Measurements from ENCODE around the gene YWHAG. TPM values are rescaled to one million over a fixed set of nuclear protein-coding genes. Genes with fewer than 3 reads are reported as not detected.

The YWHAG gene
- total RNA-seq, 1 donor from 2014 or later = 351 TPM

DNA sequence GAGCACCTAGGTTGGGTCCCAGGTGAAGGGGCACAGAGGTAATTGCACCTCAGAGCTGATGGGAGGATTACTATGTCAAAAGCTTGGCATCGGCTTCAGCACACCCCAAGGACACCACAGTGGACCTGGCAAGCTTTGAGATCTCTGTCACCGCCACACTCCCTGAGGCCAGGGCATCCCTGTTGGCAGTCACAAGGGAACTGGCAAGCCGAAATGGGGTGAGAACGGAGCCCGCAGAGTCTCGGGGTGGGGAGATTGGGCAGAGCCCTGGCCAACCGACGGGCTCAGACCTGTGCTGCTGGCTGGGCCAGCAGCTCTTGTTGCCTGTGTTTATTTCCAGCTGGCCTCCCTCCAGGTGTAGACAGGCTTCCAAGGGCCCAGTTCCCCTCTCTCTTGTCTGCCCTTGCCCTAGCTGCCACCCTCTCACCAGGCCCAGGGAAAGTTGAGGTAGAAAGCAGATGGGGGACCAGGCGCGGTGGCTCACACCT, 53.9 kb downstream of the YWHAG start:
- Histone ChIP-seq H4K20me1 (ENCODE audit: insufficient read depth, low read length) (peaks cover 20% of the 10 kb centered on the region), H3K4me1 (ENCODE audit: insufficient read depth, low read length) (peaks cover 19% of the 10 kb centered on the region), H3K4me2 (ENCODE audit: low read length) (peak overlapping the region; percentile 94), H3K9ac (ENCODE audit: low read length) (peak overlapping the region; percentile 94), H3K4me3 (ENCODE audit: insufficient read depth, low read depth, low read length) (no peak overlapping the region), H3K9me3 (ENCODE audit: insufficient read depth, low read depth, low read length) (no peaks in the 10 kb centered on the region), H3K27ac (ENCODE audit: low read depth, low read length) (no peak overlapping the region), H3K36me3 (ENCODE audit: insufficient read depth, low read length) (peaks cover 8% of the 10 kb centered on the region), H2AFZ (ENCODE audit: low read depth, low read length) (no peak overlapping the region), H3K79me2 (ENCODE audit: insufficient read depth, low read length) (peaks cover 18% of the 10 kb centered on the region), H3K27me3 (ENCODE audit: insufficient read depth, low read length) (no peaks in the 10 kb centered on the region)
- H3K4me1 Mint-ChIP-seq (ENCODE audit: low read depth, unreplicated experiment) = peaks cover 26% of the 10 kb centered on the region
- DNase-seq (ENCODE audit: low read depth) (no peak), FAIRE-seq (no peak)
- no peak for TF ChIP-seq EZH2 (IDR thresholded peaks at IDR 0.05; ENCODE audit: insufficient read depth, low read length)
- TF ChIP-seq, protein P1, sequence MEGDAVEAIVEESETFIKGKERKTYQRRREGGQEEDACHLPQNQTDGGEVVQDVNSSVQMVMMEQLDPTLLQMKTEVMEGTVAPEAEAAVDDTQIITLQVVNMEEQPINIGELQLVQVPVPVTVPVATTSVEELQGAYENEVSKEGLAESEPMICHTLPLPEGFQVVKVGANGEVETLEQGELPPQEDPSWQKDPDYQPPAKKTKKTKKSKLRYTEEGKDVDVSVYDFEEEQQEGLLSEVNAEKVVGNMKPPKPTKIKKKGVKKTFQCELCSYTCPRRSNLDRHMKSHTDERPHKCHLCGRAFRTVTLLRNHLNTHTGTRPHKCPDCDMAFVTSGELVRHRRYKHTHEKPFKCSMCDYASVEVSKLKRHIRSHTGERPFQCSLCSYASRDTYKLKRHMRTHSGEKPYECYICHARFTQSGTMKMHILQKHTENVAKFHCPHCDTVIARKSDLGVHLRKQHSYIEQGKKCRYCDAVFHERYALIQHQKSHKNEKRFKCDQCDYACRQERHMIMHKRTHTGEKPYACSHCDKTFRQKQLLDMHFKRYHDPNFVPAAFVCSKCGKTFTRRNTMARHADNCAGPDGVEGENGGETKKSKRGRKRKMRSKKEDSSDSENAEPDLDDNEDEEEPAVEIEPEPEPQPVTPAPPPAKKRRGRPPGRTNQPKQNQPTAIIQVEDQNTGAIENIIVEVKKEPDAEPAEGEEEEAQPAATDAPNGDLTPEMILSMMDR (IDR thresholded peaks at IDR 0.05; ENCODE audit: insufficient read depth, low read depth, low read length) = no peak
- no peaks in the 10 kb centered on the region for H3K27me3 Mint-ChIP-seq (ENCODE audit: low read depth, unreplicated experiment)
- H3K36me3 Mint-ChIP-seq (ENCODE audit: low read depth, unreplicated experiment) = peaks cover 3% of the 10 kb centered on the region
- H3K27ac Mint-ChIP-seq (ENCODE audit: unreplicated experiment) = peak overlapping the region; percentile 96
- peak overlapping the region; percentile 93 for H3K4me3 Mint-ChIP-seq (ENCODE audit: unreplicated experiment)
- H3K9me3 Mint-ChIP-seq (ENCODE audit: unreplicated experiment) = peaks cover 2% of the 10 kb centered on the region

DNA sequence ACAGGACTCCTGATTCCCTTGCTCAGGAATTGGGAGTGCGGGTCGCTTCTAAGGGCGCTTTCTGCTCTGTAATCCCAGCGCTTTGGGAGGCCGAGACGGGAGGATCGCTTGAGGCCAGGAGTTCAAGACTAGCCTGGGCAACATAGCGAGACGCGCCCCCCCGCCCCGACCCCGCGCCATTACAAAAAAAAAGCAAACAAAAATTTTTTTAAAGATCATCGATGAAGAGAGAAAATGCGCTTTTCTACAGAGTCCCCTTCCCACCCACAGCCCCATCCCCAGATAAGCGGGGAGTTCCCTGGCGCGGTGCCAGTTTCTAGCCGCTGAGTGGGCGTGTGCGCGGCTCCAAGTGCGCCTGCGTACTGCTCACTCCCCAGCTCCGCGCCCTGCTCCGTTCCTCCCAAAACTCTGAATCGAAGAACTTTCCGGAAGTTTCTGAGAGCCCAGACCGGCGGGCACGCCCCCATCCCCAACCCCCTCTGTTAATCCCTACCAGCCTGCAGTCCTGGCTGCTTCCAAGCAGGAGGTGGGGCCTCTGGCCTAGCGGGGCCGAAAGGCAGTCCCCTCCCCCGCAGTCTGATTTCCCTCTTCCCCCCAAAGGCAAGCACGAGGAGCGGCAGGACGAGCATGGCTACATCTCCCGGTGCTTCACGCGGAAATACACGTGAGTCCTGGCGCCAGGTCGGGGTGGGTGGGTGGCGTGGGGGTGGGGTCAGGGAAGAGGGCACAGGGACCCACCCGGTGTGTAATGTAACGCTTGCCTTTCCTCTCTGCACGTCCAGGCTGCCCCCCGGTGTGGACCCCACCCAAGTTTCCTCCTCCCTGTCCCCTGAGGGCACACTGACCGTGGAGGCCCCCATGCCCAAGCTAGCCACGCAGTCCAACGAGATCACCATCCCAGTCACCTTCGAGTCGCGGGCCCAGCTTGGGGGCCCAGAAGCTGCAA, 55.3 kb downstream of the YWHAG start:
- Histone ChIP-seq H2AFZ (ENCODE audit: low read depth, low read length) (peak overlapping the region; percentile 85), H3K4me3 (ENCODE audit: insufficient read depth, low read depth, low read length) (peak overlapping the region; percentile 81), H3K27me3 (ENCODE audit: insufficient read depth, low read length) (no peaks in the 10 kb centered on the region), H4K20me1 (ENCODE audit: insufficient read depth, low read length) (peaks cover 20% of the 10 kb centered on the region), H3K4me1 (ENCODE audit: insufficient read depth, low read length) (peaks cover 19% of the 10 kb centered on the region), H3K9ac (ENCODE audit: low read length) (peak overlapping the region; percentile 94), H3K36me3 (ENCODE audit: insufficient read depth, low read length) (peaks cover 8% of the 10 kb centered on the region), H3K27ac (ENCODE audit: low read depth, low read length) (peak overlapping the region; percentile 71), H3K79me2 (ENCODE audit: insufficient read depth, low read length) (peaks cover 18% of the 10 kb centered on the region), H3K4me2 (ENCODE audit: low read length) (peak overlapping the region; percentile 94), H3K9me3 (ENCODE audit: insufficient read depth, low read depth, low read length) (no peaks in the 10 kb centered on the region)
- DNase-seq (ENCODE audit: low read depth) = peak; percentile 81
- Mint-ChIP-seq H3K36me3 (ENCODE audit: low read depth, unreplicated experiment) (peaks cover 3% of the 10 kb centered on the region), H3K4me1 (ENCODE audit: low read depth, unreplicated experiment) (peaks cover 26% of the 10 kb centered on the region), H3K4me3 (ENCODE audit: unreplicated experiment) (peak overlapping the region; percentile 93), H3K9me3 (ENCODE audit: unreplicated experiment) (peaks cover 2% of the 10 kb centered on the region), H3K27ac (ENCODE audit: unreplicated experiment) (peak overlapping the region; percentile 96), H3K27me3 (ENCODE audit: low read depth, unreplicated experiment) (no peaks in the 10 kb centered on the region)
- FAIRE-seq = no peak
- no peak for TF ChIP-seq EZH2 (IDR thresholded peaks at IDR 0.05; ENCODE audit: insufficient read depth, low read length)
- TF ChIP-seq, protein P1 (IDR thresholded peaks at IDR 0.05; ENCODE audit: insufficient read depth, low read depth, low read length) = no peak
